T-helper 1 cell treated with Interleukin-12 subunit alpha and Interleukin-12 subunit beta and Interleukin-4 antibody, amounts not matched to agents 30 μg/mL and 1 μg/mL, for 36 hours (primary cell): Measurements from ENCODE around the gene TSR1.
"Not testable (repeated sequence)": the region's sequence is repeated elsewhere in the genome, so short reads cannot be mapped to it uniquely, and the experiment has no call there.

Source experiments
- H3K27ac Mint-ChIP-seq: one replicate; pipeline ENCODE4 v1.8.0; 2021; ENCODE audit warnings: mild to moderate bottlenecking, mixed read lengths
- H3K27me3 Mint-ChIP-seq: one replicate; pipeline ENCODE4 v1.8.0; 2021; ENCODE audit warnings: low read depth, mixed read lengths
- H3K36me3 Mint-ChIP-seq: one replicate; pipeline ENCODE4 v1.8.0; 2021; ENCODE audit warnings: low read depth, mixed read lengths
- H3K4me1 Mint-ChIP-seq: one replicate; pipeline ENCODE4 v1.8.0; 2021; ENCODE audit warnings: low read depth, mixed read lengths
- H3K4me3 Mint-ChIP-seq: one replicate; pipeline ENCODE4 v1.8.0; 2021; ENCODE audit warnings: mild to moderate bottlenecking, moderate library complexity, mixed read lengths
- H3K9me3 Mint-ChIP-seq: one replicate; pipeline ENCODE4 v1.8.0; 2021; ENCODE audit warnings: mixed read lengths

Gene TSR1

DNA sequence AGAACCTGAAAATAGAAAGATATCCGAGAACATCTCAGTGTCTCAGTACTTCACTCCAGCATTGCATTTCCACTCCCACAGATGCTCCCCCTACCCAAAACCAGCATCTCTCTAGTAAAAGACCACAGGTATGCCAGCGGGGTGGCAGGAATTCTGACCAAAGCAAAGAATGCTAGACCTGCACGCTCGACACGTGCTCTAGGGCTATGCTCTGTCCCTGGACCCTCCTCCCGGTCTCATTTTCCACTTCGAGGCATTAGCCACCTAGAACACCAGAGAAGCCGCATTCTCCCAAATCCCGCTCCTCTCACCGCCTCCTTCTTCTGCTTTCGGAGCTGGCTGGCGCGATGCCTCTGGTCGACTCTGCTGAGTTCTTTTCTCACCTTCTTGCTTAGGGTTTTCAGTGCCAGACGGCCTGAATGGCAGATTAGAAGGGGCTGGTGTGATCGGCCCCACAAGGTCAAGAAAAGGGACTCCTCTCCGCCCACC, 487 bp downstream of the TSR1 start:
- no peaks in the 10 kb centered on the region for H3K27me3 Mint-ChIP-seq
- H3K4me3 Mint-ChIP-seq = peak overlapping the region; percentile 100
- H3K27ac Mint-ChIP-seq = peak overlapping the region; percentile 92
- peaks cover 21% of the 10 kb centered on the region for H3K4me1 Mint-ChIP-seq
- peaks cover 1% of the 10 kb centered on the region for H3K36me3 Mint-ChIP-seq
- H3K9me3 Mint-ChIP-seq = no peaks in the 10 kb centered on the region

DNA sequence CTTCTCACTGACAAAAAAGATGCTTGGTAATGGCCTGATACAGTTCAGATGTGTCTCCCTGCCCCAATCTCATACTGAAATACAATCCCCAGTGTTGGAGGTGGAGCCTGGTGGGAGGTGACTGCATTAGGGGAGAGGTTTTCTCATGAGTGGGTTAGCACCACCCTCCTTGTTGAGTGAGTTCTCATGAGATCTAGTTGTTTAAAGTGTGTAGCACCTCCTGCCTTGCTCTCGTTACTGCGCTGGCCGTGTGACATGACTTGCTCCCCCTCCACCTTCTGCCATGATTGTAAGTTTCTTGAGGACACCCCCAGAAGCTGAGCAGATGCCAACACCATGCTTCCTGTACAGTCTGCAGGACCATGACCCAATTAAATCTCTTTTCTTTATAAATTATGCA, 5.0 kb downstream of the TSR1 start:
- no peak overlapping the region for H3K27ac Mint-ChIP-seq
- H3K9me3 Mint-ChIP-seq = no peaks in the 10 kb centered on the region
- H3K27me3 Mint-ChIP-seq = no peaks in the 10 kb centered on the region
- peaks cover 22% of the 10 kb centered on the region for H3K36me3 Mint-ChIP-seq
- H3K4me3 Mint-ChIP-seq = no peak overlapping the region
- peaks cover 21% of the 10 kb centered on the region for H3K4me1 Mint-ChIP-seq

- no peak overlapping the region for H3K4me3 Mint-ChIP-seq
- no peaks in the 10 kb centered on the region for H3K27me3 Mint-ChIP-seq
- H3K36me3 Mint-ChIP-seq = peaks cover 42% of the 10 kb centered on the region
- H3K4me1 Mint-ChIP-seq = no peaks in the 10 kb centered on the region
- H3K27ac Mint-ChIP-seq = no peak overlapping the region
- H3K9me3 Mint-ChIP-seq = no peaks in the 10 kb centered on the region
Measured at GRCh38 chr17:2323629-2324314, 12.5 kb downstream of the TSR1 start.

- H3K27me3 Mint-ChIP-seq = no peaks in the 10 kb centered on the region
- no peaks in the 10 kb centered on the region for H3K4me1 Mint-ChIP-seq
- no peak overlapping the region for H3K4me3 Mint-ChIP-seq
- no peak overlapping the region for H3K27ac Mint-ChIP-seq
- H3K9me3 Mint-ChIP-seq = no peaks in the 10 kb centered on the region
- peaks cover 41% of the 10 kb centered on the region for H3K36me3 Mint-ChIP-seq
Measured at GRCh38 chr17:2321399-2321798, 14.9 kb downstream of the TSR1 start.

DNA sequence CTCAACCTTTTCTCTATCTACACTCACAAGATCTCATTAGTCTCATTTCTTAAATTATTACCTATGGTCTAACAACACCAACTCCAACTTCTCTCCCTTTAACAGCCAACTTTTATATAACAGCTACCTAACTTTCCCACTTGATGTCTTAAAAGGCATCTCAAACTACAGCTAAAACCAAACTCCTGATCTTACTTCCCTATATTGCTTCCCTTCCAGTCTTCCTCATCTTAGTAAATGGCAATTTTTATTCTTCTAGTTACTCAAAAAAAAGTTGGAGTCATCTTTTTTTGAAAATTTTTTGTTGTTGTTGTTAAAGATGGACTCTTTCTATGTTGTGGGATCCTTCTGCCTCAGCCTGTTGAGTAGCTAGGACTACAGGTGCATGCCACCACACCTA, 17.2 kb downstream of the TSR1 start:
- no peaks in the 10 kb centered on the region for H3K27me3 Mint-ChIP-seq
- no peaks in the 10 kb centered on the region for H3K9me3 Mint-ChIP-seq
- H3K27ac Mint-ChIP-seq = no peak overlapping the region
- H3K36me3 Mint-ChIP-seq = peaks cover 25% of the 10 kb centered on the region
- no peak overlapping the region for H3K4me3 Mint-ChIP-seq
- H3K4me1 Mint-ChIP-seq = no peaks in the 10 kb centered on the region

DNA sequence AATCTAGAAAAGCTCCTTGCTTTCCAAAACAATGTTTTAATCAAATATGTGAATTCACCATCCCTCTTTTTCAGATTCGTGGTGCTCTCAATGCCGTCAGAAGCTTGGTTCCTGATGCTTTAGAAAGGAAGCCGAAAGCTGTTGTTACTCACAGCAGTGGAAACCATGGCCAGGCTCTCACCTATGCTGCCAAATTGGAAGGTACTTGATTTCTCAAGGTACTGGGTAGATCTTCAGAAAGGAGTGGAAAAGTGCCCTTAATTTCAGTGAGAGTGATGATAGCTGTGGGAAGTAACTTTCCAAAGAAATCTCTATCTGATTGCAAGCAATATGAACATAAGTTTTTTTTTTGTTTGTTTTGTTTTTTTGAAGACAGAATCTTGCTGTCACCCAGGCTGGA, 18.5 kb downstream of the TSR1 start:
- no peaks in the 10 kb centered on the region for H3K9me3 Mint-ChIP-seq
- H3K4me3 Mint-ChIP-seq = no peak overlapping the region
- no peaks in the 10 kb centered on the region for H3K27me3 Mint-ChIP-seq
- peaks cover 15% of the 10 kb centered on the region for H3K36me3 Mint-ChIP-seq
- H3K4me1 Mint-ChIP-seq = no peaks in the 10 kb centered on the region
- H3K27ac Mint-ChIP-seq = no peak overlapping the region

DNA sequence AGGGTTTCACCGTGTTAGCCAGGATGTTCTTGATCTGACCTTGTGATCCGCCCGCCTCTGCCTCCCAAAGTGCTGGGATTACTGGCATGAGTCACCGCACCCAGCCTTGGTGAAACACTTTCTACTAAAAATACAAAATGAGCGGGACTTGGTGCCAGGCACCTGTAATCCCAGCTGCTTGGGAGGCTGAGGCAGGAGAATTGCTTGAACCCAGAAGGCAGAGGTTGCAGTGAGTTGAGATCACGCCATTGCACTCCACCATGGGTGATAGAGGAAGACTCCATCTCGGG, 19.4 kb downstream of the TSR1 start:
- not testable (repeated sequence) for H3K9me3 Mint-ChIP-seq, H3K27ac Mint-ChIP-seq, H3K4me1 Mint-ChIP-seq, H3K4me3 Mint-ChIP-seq, H3K27me3 Mint-ChIP-seq
- peaks cover 12% of the 10 kb centered on the region for H3K36me3 Mint-ChIP-seq

- peaks cover 4% of the 10 kb centered on the region for H3K36me3 Mint-ChIP-seq
- H3K27ac Mint-ChIP-seq = no peak overlapping the region
- H3K27me3 Mint-ChIP-seq = no peaks in the 10 kb centered on the region
- no peaks in the 10 kb centered on the region for H3K9me3 Mint-ChIP-seq
- peaks cover 4% of the 10 kb centered on the region for H3K4me1 Mint-ChIP-seq
- H3K4me3 Mint-ChIP-seq = no peak overlapping the region
Measured at GRCh38 chr17:2312736-2313135, 23.5 kb downstream of the TSR1 start.

DNA sequence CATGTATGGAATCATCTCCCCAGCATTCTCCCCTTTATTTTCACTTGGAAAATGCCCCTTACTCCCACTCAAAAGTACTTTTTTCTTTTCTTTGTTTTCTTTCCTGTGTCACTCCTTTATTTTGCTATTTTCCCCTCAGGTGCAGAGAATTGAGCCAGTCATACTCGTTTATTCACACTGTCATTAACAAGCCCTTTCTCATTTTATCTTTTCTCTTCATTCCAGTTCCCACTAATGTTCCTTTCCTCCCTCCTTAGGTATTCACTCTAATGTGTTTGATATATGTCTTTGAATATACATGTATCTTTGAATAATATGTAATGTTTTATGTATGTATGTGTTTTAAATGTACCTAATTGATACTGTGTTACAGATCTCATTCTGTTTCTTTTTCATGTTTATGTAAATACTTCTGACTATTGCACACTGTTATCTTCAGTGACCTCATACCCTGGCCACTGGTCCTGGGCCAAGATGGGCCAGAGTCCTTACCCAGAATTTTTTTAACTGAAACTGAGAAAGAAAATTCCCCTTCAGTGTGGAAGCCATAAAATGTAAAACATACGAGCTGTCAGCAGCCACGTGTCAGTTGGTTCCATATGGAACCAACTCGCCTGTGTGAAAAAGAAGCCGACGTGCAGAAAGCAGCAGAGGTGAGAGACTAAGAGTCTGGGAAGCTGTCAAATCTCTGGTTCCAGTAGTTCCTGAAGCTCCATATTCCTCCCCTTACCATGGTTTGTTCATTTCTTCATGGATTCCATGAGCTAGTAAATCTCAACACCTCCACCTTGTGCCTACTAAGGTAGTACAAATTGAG, 26.7 kb downstream of the TSR1 start:
- H3K27me3 Mint-ChIP-seq = no peaks in the 10 kb centered on the region
- no peaks in the 10 kb centered on the region for H3K9me3 Mint-ChIP-seq
- H3K4me3 Mint-ChIP-seq = no peak overlapping the region
- H3K4me1 Mint-ChIP-seq = peaks cover 19% of the 10 kb centered on the region
- H3K27ac Mint-ChIP-seq = no peak overlapping the region
- H3K36me3 Mint-ChIP-seq = peaks cover 16% of the 10 kb centered on the region

- Mint-ChIP-seq H3K9me3 (no peaks in the 10 kb centered on the region), H3K4me3 (peak overlapping the region; percentile 61), H3K27me3 (no peaks in the 10 kb centered on the region), H3K36me3 (peaks cover 23% of the 10 kb centered on the region), H3K4me1 (peaks cover 35% of the 10 kb centered on the region), H3K27ac (peak overlapping the region; percentile 12)
Measured at GRCh38 chr17:2304931-2305330, 31.3 kb downstream of the TSR1 start.

- Mint-ChIP-seq H3K36me3 (peaks cover 27% of the 10 kb centered on the region), H3K4me3 (peak within 1 kb of the TSS; percentile 89), H3K4me1 (peaks cover 34% of the 10 kb centered on the region)
Measured at GRCh38 chr17:2303204-2304188, 32.8 kb downstream of the TSR1 start, which contains the start of the genes SMG6 and SRR. Gene SMG6, minus strand, starts transcription at chr17:2303785. Its CDS starts 65 bp downstream, at chr17:2303720. Gene SRR, plus strand, starts transcription at chr17:2303950. Its CDS starts 11,611 bp downstream, at chr17:2315561.

DNA sequence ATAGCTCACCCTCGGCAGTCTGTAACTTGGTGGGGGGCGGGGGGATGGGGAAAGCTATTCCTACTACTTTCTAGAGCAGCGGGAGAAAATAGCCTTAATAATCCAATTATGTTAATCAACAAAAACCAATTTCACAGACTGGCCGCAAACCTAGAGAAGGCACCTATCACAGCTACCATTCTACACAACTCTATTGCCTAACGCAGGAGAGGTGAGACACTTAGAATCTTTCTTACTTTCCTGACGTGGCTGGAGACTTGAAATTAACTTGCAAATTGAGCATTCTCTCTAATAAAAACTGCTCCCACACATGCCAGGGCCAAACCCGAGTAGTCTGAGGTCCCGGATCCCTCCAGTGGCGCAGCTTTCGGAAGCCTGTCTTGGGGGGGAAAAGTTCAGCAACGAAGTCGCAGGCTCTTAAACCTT, 33.5 kb downstream of the TSR1 start:
- H3K4me3 Mint-ChIP-seq = peak overlapping the region; percentile 89
- H3K27me3 Mint-ChIP-seq = no peaks in the 10 kb centered on the region
- peak overlapping the region; percentile 83 for H3K27ac Mint-ChIP-seq
- H3K4me1 Mint-ChIP-seq = peaks cover 39% of the 10 kb centered on the region
- no peaks in the 10 kb centered on the region for H3K9me3 Mint-ChIP-seq
- H3K36me3 Mint-ChIP-seq = peaks cover 32% of the 10 kb centered on the region

More at GRCh38 chr17:2303204-2304188, 32.8 kb downstream of the TSR1 start, which contains the start of the genes SMG6 and SRR:
- Mint-ChIP-seq H3K27me3 (no peaks in the 10 kb centered on the region), H3K9me3 (no peaks in the 10 kb centered on the region), H3K27ac (peak within 1 kb of the TSS; percentile 83)

DNA sequence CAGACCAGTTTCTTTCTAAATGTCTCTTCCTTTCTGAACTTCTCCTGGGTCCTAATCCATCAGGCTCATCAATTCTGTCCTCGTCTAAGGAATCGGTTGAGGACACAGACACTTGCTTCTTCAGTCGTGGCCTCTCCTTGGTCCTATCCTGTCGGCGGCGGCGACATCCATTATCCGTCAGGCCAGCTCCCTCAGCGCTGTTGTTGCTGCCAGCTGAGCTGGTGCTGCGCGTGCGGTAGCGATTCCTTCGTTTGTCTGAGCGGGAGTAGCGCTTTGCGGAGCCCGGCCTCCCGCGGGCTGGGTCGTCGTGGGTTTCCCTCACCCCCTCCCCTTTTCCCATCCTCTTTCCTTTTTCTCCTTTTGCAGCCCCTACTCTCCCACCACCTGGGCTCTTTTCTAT, 36.5 kb downstream of the TSR1 start:
- no peaks in the 10 kb centered on the region for H3K9me3 Mint-ChIP-seq
- H3K4me3 Mint-ChIP-seq = no peak overlapping the region
- H3K27me3 Mint-ChIP-seq = no peaks in the 10 kb centered on the region
- peaks cover 46% of the 10 kb centered on the region for H3K4me1 Mint-ChIP-seq
- H3K27ac Mint-ChIP-seq = no peak overlapping the region
- H3K36me3 Mint-ChIP-seq = peaks cover 43% of the 10 kb centered on the region

- H3K27me3 Mint-ChIP-seq = no peaks in the 10 kb centered on the region
- H3K4me1 Mint-ChIP-seq = peaks cover 50% of the 10 kb centered on the region
- no peak overlapping the region for H3K27ac Mint-ChIP-seq
- no peak overlapping the region for H3K4me3 Mint-ChIP-seq
- peaks cover 48% of the 10 kb centered on the region for H3K36me3 Mint-ChIP-seq
- no peaks in the 10 kb centered on the region for H3K9me3 Mint-ChIP-seq
Measured at GRCh38 chr17:2299136-2299535, 37.1 kb downstream of the TSR1 start.
